Body of pancreas (tissue), 2 donors: ENCODE data around the gene USP53. TPM values are rescaled to one million over a fixed set of nuclear protein-coding genes. Genes with fewer than 3 reads are reported as not detected.

Source experiments
- total RNA-seq, 2 donors: library from RNA; depleted of rRNA; stranded (reverse); fragments of >200 nt; gene quantifications; one replicate each; pipeline ENCODE4 v1.1.0, GENCODE V29; 2016

USP53 gene
- total RNA-seq, 2 donors from 2014 or later, result 47.5 to 77.6 TPM

Other genes with a start within 250 kb of the USP53 start
- not detected for gene MYOZ2, start 76.9 kb upstream of the USP53 start, total RNA-seq
- not detected for gene FABP2, start 109.4 kb downstream of the USP53 start, total RNA-seq